Astrocyte of the cerebellum (primary cell): ENCODE data around the gene FAM216B.

Experiments used
- DNase-seq: peaks from one replicate; pipeline ENCODE4 v3.0.0-alpha.2; 2011; ENCODE audit warnings: low read depth
- H3K4me3 ChIP-seq: 2 replicates; pipeline ENCODE4 v1.5.1; 2011; ENCODE audit warnings: mild to moderate bottlenecking, low read depth, low read length, moderate library complexity
- CTCF ChIP-seq: IDR thresholded peaks from 2 replicates; pipeline ENCODE4 v1.5.1; 2012; ENCODE audit warnings: low read length, low read depth, moderate library complexity, mild to moderate bottlenecking; ENCODE audit errors: missing control alignments
- in situ Hi-C: cut with HindIII; loops from 2 replicates; pipeline ENCODE4 v1.10.0; 2017; ENCODE audit warnings: low sequenced_read_pairs

The FAM216B gene

GRCh38 chr13:42803563-42804204 lies 22.3 kb downstream of the FAM216B start:
- no peak for TF ChIP-seq CTCF
- H3K4me3 ChIP-seq = no peak overlapping the region
- no peak for DNase-seq
- in situ Hi-C loops = no loop called here

GRCh38 chr13:42804244-42804874 lies 23.0 kb downstream of the FAM216B start:
- H3K4me3 ChIP-seq = no peak overlapping the region
- no peak for TF ChIP-seq CTCF
- DNase-seq = no peak
- in situ Hi-C loops = no loop called here

GRCh38 chr13:42807241-42807640 lies 25.9 kb downstream of the FAM216B start:
- no peak for TF ChIP-seq CTCF
- no peak overlapping the region for H3K4me3 ChIP-seq
- in situ Hi-C loops = no loop called here
- DNase-seq = no peak

GRCh38 chr13:42807866-42808265 lies 26.5 kb downstream of the FAM216B start:
- TF ChIP-seq CTCF = no peak
- H3K4me3 ChIP-seq = no peak overlapping the region
- in situ Hi-C loops = no loop called here
- DNase-seq = no peak

GRCh38 chr13:42808341-42808940 lies 27.1 kb downstream of the FAM216B start:
- H3K4me3 ChIP-seq = no peak overlapping the region
- no peak for DNase-seq
- TF ChIP-seq CTCF = no peak
- in situ Hi-C loops = no loop called here

GRCh38 chr13:42812316-42812715 lies 30.9 kb downstream of the FAM216B start:
- no peak for DNase-seq
- in situ Hi-C loops = no loop called here
- no peak for TF ChIP-seq CTCF
- H3K4me3 ChIP-seq = no peak overlapping the region
